Panc1 (cell line): ENCODE measurements around the gene TUFM.

Source experiments
- CTCF ChIP-seq: fragments of 450-650 bp; IDR thresholded peaks from 2 replicates; pipeline ENCODE4 v1.5.1; 2017; ENCODE audit warnings: mild to moderate bottlenecking
- SIN3A ChIP-seq: IDR thresholded peaks from 2 replicates; pipeline ENCODE4 v1.6.1; 2012; ENCODE audit warnings: low read depth, mild to moderate bottlenecking, low read length, moderate library complexity, borderline replicate concordance; ENCODE audit not compliant: insufficient read depth
- TF ChIP-seq, protein P1 (sequence below), 2 experiments: IDR thresholded peaks; 2 replicates each; pipeline ENCODE4 v1.6.1; 2011 to 2012; ENCODE audit warnings: low read depth in 2 of 2, control low read depth in 1 of 2, low read length in 1 of 2, mild to moderate bottlenecking in 1 of 2, moderate library complexity in 1 of 2; ENCODE audit not compliant: insufficient read depth in 1 of 2

DNA sequence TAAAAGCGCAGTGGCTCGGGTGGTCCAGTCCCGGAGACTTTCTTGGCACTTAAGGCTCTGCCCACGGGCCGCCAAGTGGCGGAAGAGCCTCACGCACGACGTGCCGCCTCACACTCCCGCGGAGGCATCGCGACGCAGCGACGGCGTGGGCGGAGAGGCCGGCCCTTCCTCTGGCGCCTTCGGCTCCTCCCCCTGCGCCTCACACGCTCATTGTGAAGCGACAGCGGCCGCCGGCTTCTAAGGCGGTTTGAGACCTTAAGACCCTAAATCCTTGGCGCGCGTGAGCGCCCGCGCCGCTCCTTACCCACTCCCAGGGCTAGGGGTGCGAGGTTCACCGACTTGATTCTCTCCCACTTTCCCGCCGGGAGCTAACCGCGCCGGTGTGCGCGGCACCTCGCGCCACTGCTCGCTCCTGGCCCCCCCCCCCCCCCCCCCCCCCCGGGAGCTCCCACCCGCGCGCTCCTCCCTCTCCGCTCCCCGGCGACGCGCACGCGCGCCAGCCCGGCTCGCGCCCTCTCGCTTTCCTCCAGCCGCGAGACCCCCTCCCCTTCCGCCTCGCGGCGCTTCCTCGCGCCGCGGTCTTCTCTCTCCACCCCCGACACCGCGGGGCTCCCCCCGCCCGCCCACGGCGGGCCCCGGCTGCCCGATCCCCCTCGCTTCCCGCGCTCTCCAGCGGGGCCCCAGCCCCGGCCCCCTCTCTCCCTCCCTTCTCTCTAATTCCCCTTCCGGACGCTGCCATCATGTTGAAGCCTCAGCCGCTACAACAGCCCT, 23.4 kb downstream of the TUFM start, which contains the start of gene ATXN2L:
- no peak for TF ChIP-seq CTCF
- peak; percentile 83; the same call in 1 of the 2 replicates for TF ChIP-seq SIN3A
- TF ChIP-seq, protein P1, sequence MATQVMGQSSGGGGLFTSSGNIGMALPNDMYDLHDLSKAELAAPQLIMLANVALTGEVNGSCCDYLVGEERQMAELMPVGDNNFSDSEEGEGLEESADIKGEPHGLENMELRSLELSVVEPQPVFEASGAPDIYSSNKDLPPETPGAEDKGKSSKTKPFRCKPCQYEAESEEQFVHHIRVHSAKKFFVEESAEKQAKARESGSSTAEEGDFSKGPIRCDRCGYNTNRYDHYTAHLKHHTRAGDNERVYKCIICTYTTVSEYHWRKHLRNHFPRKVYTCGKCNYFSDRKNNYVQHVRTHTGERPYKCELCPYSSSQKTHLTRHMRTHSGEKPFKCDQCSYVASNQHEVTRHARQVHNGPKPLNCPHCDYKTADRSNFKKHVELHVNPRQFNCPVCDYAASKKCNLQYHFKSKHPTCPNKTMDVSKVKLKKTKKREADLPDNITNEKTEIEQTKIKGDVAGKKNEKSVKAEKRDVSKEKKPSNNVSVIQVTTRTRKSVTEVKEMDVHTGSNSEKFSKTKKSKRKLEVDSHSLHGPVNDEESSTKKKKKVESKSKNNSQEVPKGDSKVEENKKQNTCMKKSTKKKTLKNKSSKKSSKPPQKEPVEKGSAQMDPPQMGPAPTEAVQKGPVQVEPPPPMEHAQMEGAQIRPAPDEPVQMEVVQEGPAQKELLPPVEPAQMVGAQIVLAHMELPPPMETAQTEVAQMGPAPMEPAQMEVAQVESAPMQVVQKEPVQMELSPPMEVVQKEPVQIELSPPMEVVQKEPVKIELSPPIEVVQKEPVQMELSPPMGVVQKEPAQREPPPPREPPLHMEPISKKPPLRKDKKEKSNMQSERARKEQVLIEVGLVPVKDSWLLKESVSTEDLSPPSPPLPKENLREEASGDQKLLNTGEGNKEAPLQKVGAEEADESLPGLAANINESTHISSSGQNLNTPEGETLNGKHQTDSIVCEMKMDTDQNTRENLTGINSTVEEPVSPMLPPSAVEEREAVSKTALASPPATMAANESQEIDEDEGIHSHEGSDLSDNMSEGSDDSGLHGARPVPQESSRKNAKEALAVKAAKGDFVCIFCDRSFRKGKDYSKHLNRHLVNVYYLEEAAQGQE (IDR thresholded peaks at IDR 0.05; ENCODE audit: insufficient read depth in 1 of 2, low read depth in 2 of 2, low read length in 1 of 2), result no peak; a peak in 1 of 4 replicates
